ENCODE measurements around the gene COLQ.
"Not testable (repeated sequence)": the region's sequence is repeated elsewhere in the genome, so short reads cannot be mapped to it uniquely, and the experiment has no call there.

The COLQ gene

GRCh38 chr3:15538345-15538744 lies 16.8 kb upstream of the COLQ start:
- H3K4me2 ChIP-seq (ENCODE audit: low read length), result no peak overlapping the region
- DNase-seq, result no peak
- no peak overlapping the region for H2AK5ac ChIP-seq (ENCODE audit: low read length)
- no peaks in the 10 kb centered on the region for H3K79me2 ChIP-seq (ENCODE audit: control insufficient read depth, insufficient read depth, low read length)
- no peak overlapping the region for H3K9ac ChIP-seq (ENCODE audit: low read length)
- no peak overlapping the region for H3K4me3 ChIP-seq (ENCODE audit: low read length)
- H3K27ac ChIP-seq (ENCODE audit: low read depth, low read length), result no peak overlapping the region
- H3K56ac ChIP-seq (ENCODE audit: low read length), result no peak overlapping the region
- H2BK5ac ChIP-seq (ENCODE audit: low read length), result no peak overlapping the region
- no peaks in the 10 kb centered on the region for H3K27me3 ChIP-seq (ENCODE audit: insufficient read depth, low read length, poor library complexity)
- no peak overlapping the region for H3K23ac ChIP-seq (ENCODE audit: low read length)
- H4K5ac ChIP-seq (ENCODE audit: low read length), result no peak overlapping the region
- no peaks in the 10 kb centered on the region for H3K36me3 ChIP-seq (ENCODE audit: control insufficient read depth, insufficient read depth, low read length)
- no CpG with 5 or more reads among the region's 2 CpGs for whole genome bisulfite sequencing (ENCODE audit: extremely low coverage, insufficient coverage, low lambda C conversion rate)
- no peak overlapping the region for H3K4ac ChIP-seq (ENCODE audit: low read depth, low read length)
- H3K18ac ChIP-seq (ENCODE audit: low read length), result no peak overlapping the region
- H2BK120ac ChIP-seq (ENCODE audit: low read depth, low read length), result no peak overlapping the region
- no peaks in the 10 kb centered on the region for H3K4me1 ChIP-seq (ENCODE audit: control insufficient read depth, low read depth, low read length)
- H4K8ac ChIP-seq (ENCODE audit: low read depth, low read length), result no peak overlapping the region
- H3K79me1 ChIP-seq (ENCODE audit: low read length), result no peaks in the 10 kb centered on the region
- H2BK15ac ChIP-seq (replicated peaks; ENCODE audit: low read depth), result no peak overlapping the region

- H3K27me3 ChIP-seq (ENCODE audit: insufficient read depth, low read length, poor library complexity), result no peaks in the 10 kb centered on the region
Measured at GRCh38 chr3:15536856-15537255, 15.3 kb upstream of the COLQ start.

GRCh38 chr3:15535732-15536131 lies 14.2 kb upstream of the COLQ start:
- Histone ChIP-seq H2BK15ac (replicated peaks; ENCODE audit: low read depth) (no peak overlapping the region), H4K8ac (ENCODE audit: low read depth, low read length) (no peak overlapping the region), H3K4me1 (ENCODE audit: control insufficient read depth, low read depth, low read length) (no peaks in the 10 kb centered on the region), H4K5ac (ENCODE audit: low read length) (no peak overlapping the region), H3K9ac (ENCODE audit: low read length) (no peak overlapping the region), H3K36me3 (ENCODE audit: control insufficient read depth, insufficient read depth, low read length) (no peaks in the 10 kb centered on the region), H2BK5ac (ENCODE audit: low read length) (no peak overlapping the region), H3K4me3 (ENCODE audit: low read length) (no peak overlapping the region), H3K4ac (ENCODE audit: low read depth, low read length) (no peak overlapping the region), H3K79me2 (ENCODE audit: control insufficient read depth, insufficient read depth, low read length) (no peaks in the 10 kb centered on the region), H3K56ac (ENCODE audit: low read length) (no peak overlapping the region), H3K23ac (ENCODE audit: low read length) (no peak overlapping the region), H3K18ac (ENCODE audit: low read length) (no peak overlapping the region), H2BK120ac (ENCODE audit: low read depth, low read length) (no peak overlapping the region), H2AK5ac (ENCODE audit: low read length) (no peak overlapping the region), H3K79me1 (ENCODE audit: low read length) (no peaks in the 10 kb centered on the region), H3K27me3 (ENCODE audit: insufficient read depth, low read length, poor library complexity) (no peaks in the 10 kb centered on the region), H3K4me2 (ENCODE audit: low read length) (no peak overlapping the region), H3K27ac (ENCODE audit: low read depth, low read length) (no peak overlapping the region)
- DNase-seq, result no peak
- WGBS (ENCODE audit: extremely low coverage, insufficient coverage, low lambda C conversion rate), result no CpG with 5 or more reads among the region's 1 CpG

More at GRCh38 chr3:15536856-15537255, 15.3 kb upstream of the COLQ start:
- Histone ChIP-seq H3K4me2 (ENCODE audit: low read length) (no peak overlapping the region), H3K9ac (ENCODE audit: low read length) (no peak overlapping the region), H3K4me3 (ENCODE audit: low read length) (no peak overlapping the region), H4K5ac (ENCODE audit: low read length) (no peak overlapping the region), H2AK5ac (ENCODE audit: low read length) (no peak overlapping the region), H3K27ac (ENCODE audit: low read depth, low read length) (no peak overlapping the region), H3K18ac (ENCODE audit: low read length) (no peak overlapping the region), H2BK5ac (ENCODE audit: low read length) (no peak overlapping the region), H3K79me1 (ENCODE audit: low read length) (no peaks in the 10 kb centered on the region), H3K36me3 (ENCODE audit: control insufficient read depth, insufficient read depth, low read length) (no peaks in the 10 kb centered on the region), H3K23ac (ENCODE audit: low read length) (no peak overlapping the region), H3K79me2 (ENCODE audit: control insufficient read depth, insufficient read depth, low read length) (no peaks in the 10 kb centered on the region), H3K4ac (ENCODE audit: low read depth, low read length) (no peak overlapping the region), H2BK120ac (ENCODE audit: low read depth, low read length) (no peak overlapping the region), H2BK15ac (replicated peaks; ENCODE audit: low read depth) (no peak overlapping the region), H3K4me1 (ENCODE audit: control insufficient read depth, low read depth, low read length) (no peaks in the 10 kb centered on the region), H3K56ac (ENCODE audit: low read length) (no peak overlapping the region), H4K8ac (ENCODE audit: low read depth, low read length) (no peak overlapping the region)
- no CpG with 5 or more reads among the region's 2 CpGs for WGBS (ENCODE audit: extremely low coverage, insufficient coverage, low lambda C conversion rate)
- no peak for DNase-seq

- H3K36me3 ChIP-seq (ENCODE audit: control insufficient read depth, insufficient read depth, low read length); H3K4me2 ChIP-seq (ENCODE audit: low read length); DNase-seq; H3K79me1 ChIP-seq (ENCODE audit: low read length); H3K4ac ChIP-seq (ENCODE audit: low read depth, low read length); H3K4me3 ChIP-seq (ENCODE audit: low read length); H2BK5ac ChIP-seq (ENCODE audit: low read length); H3K27ac ChIP-seq (ENCODE audit: low read depth, low read length); H3K56ac ChIP-seq (ENCODE audit: low read length); H3K9ac ChIP-seq (ENCODE audit: low read length); H3K23ac ChIP-seq (ENCODE audit: low read length); H4K5ac ChIP-seq (ENCODE audit: low read length); H3K4me1 ChIP-seq (ENCODE audit: control insufficient read depth, low read depth, low read length); H4K8ac ChIP-seq (ENCODE audit: low read depth, low read length); H3K27me3 ChIP-seq (ENCODE audit: insufficient read depth, low read length, poor library complexity); H2BK120ac ChIP-seq (ENCODE audit: low read depth, low read length); H3K79me2 ChIP-seq (ENCODE audit: control insufficient read depth, insufficient read depth, low read length); H2AK5ac ChIP-seq (ENCODE audit: low read length); H3K18ac ChIP-seq (ENCODE audit: low read length); H2BK15ac ChIP-seq (replicated peaks; ENCODE audit: low read depth): not testable (repeated sequence)
- no CpG with 5 or more reads among the region's 2 CpGs for WGBS (ENCODE audit: extremely low coverage, insufficient coverage, low lambda C conversion rate)
Measured at GRCh38 chr3:15532614-15533013, 11.1 kb upstream of the COLQ start.

GRCh38 chr3:15531346-15531745 lies 9.8 kb upstream of the COLQ start:
- WGBS (ENCODE audit: extremely low coverage, insufficient coverage, low lambda C conversion rate), result no CpG with 5 or more reads among the region's 1 CpG
- no peaks in the 10 kb centered on the region for H3K79me2 ChIP-seq (ENCODE audit: control insufficient read depth, insufficient read depth, low read length)

GRCh38 chr3:15528854-15529537 lies 7.5 kb upstream of the COLQ start:
- H3K27ac ChIP-seq (ENCODE audit: low read depth, low read length), result no peak overlapping the region
- H3K4me1 ChIP-seq (ENCODE audit: control insufficient read depth, low read depth, low read length), result no peaks in the 10 kb centered on the region
- no peak overlapping the region for H3K4ac ChIP-seq (ENCODE audit: low read depth, low read length)
- no peak overlapping the region for H3K9ac ChIP-seq (ENCODE audit: low read length)
- H4K8ac ChIP-seq (ENCODE audit: low read depth, low read length), result no peak overlapping the region
- H2BK5ac ChIP-seq (ENCODE audit: low read length), result no peak overlapping the region
- H3K4me3 ChIP-seq (ENCODE audit: low read length), result no peak overlapping the region
- no peak overlapping the region for H2BK120ac ChIP-seq (ENCODE audit: low read depth, low read length)
- H3K36me3 ChIP-seq (ENCODE audit: control insufficient read depth, insufficient read depth, low read length), result no peaks in the 10 kb centered on the region
- WGBS (ENCODE audit: extremely low coverage, insufficient coverage, low lambda C conversion rate), result no CpG with 5 or more reads among the region's 4 CpGs
- no peak overlapping the region for H3K18ac ChIP-seq (ENCODE audit: low read length)
- no peak overlapping the region for H3K4me2 ChIP-seq (ENCODE audit: low read length)
- H2BK15ac ChIP-seq (replicated peaks; ENCODE audit: low read depth), result no peak overlapping the region
- no peaks in the 10 kb centered on the region for H3K79me2 ChIP-seq (ENCODE audit: control insufficient read depth, insufficient read depth, low read length)
- no peaks in the 10 kb centered on the region for H3K27me3 ChIP-seq (ENCODE audit: insufficient read depth, low read length, poor library complexity)
- H3K79me1 ChIP-seq (ENCODE audit: low read length), result no peaks in the 10 kb centered on the region
- H3K23ac ChIP-seq (ENCODE audit: low read length), result no peak overlapping the region
- DNase-seq, result no peak
- H4K5ac ChIP-seq (ENCODE audit: low read length), result no peak overlapping the region
- H2AK5ac ChIP-seq (ENCODE audit: low read length), result no peak overlapping the region
- H3K56ac ChIP-seq (ENCODE audit: low read length), result no peak overlapping the region

More at GRCh38 chr3:15531346-15531745, 9.8 kb upstream of the COLQ start:
- Histone ChIP-seq H4K8ac (ENCODE audit: low read depth, low read length) (no peak overlapping the region), H3K27me3 (ENCODE audit: insufficient read depth, low read length, poor library complexity) (no peaks in the 10 kb centered on the region), H3K9ac (ENCODE audit: low read length) (no peak overlapping the region), H3K18ac (ENCODE audit: low read length) (no peak overlapping the region), H2AK5ac (ENCODE audit: low read length) (no peak overlapping the region), H3K79me1 (ENCODE audit: low read length) (no peaks in the 10 kb centered on the region), H3K4ac (ENCODE audit: low read depth, low read length) (no peak overlapping the region), H3K27ac (ENCODE audit: low read depth, low read length) (no peak overlapping the region), H2BK120ac (ENCODE audit: low read depth, low read length) (no peak overlapping the region), H2BK5ac (ENCODE audit: low read length) (no peak overlapping the region), H3K36me3 (ENCODE audit: control insufficient read depth, insufficient read depth, low read length) (no peaks in the 10 kb centered on the region), H3K56ac (ENCODE audit: low read length) (no peak overlapping the region), H2BK15ac (replicated peaks; ENCODE audit: low read depth) (no peak overlapping the region), H4K5ac (ENCODE audit: low read length) (no peak overlapping the region), H3K4me1 (ENCODE audit: control insufficient read depth, low read depth, low read length) (no peaks in the 10 kb centered on the region), H3K4me3 (ENCODE audit: low read length) (no peak overlapping the region), H3K23ac (ENCODE audit: low read length) (no peak overlapping the region), H3K4me2 (ENCODE audit: low read length) (no peak overlapping the region)
- DNase-seq, result no peak
